Kidney capillary endothelial cell (primary cell): Measurements from ENCODE around the gene ARTN.

Source experiments
- DNase-seq: peaks from one replicate; pipeline ENCODE4 v3.0.0-alpha.2; 2018; ENCODE audit warnings: low spot score

Gene ARTN

GRCh38 chr1:43970911-43971310 lies 37.3 kb downstream of the ARTN start:
- no peak for DNase-seq

- no peak for DNase-seq
These were observed 37.9 kb downstream of the ARTN start for GRCh38 chr1:43971336-43971980.

GRCh38 chr1:43973981-43974442 lies 40.4 kb downstream of the ARTN start:
- DNase-seq: no peak

- DNase-seq: peak; percentile 85
These were observed 41.0 kb downstream of the ARTN start, which contains the start of gene ATP6V0B for GRCh38 chr1:43974443-43975248. TSS of gene ATP6V0B (plus strand) at chr1:43974960. CDS start at chr1:43975041, 81 bp downstream.

- DNase-seq: no peak
These were observed 41.8 kb downstream of the ARTN start for GRCh38 chr1:43975249-43975961.

GRCh38 chr1:43976045-43976444 lies 42.4 kb downstream of the ARTN start:
- no peak for DNase-seq

- no peak for DNase-seq
These were observed 43.3 kb downstream of the ARTN start for GRCh38 chr1:43976890-43977289.

GRCh38 chr1:43977376-43978263 lies 44.0 kb downstream of the ARTN start:
- no peak for DNase-seq

GRCh38 chr1:43978264-43978550 lies 44.6 kb downstream of the ARTN start:
- no peak for DNase-seq

- no peak for DNase-seq
These were observed 45.1 kb downstream of the ARTN start, which contains the start of gene B4GALT2 for GRCh38 chr1:43978551-43979260. TSS of gene B4GALT2 (plus strand) at chr1:43979210. CDS start at chr1:43981161, 1,951 bp downstream.

- no peak for DNase-seq
These were observed 45.6 kb downstream of the ARTN start for GRCh38 chr1:43979261-43979527.

- DNase-seq: no peak
These were observed 46.1 kb downstream of the ARTN start for GRCh38 chr1:43979528-43980254.

- no peak for DNase-seq
These were observed 46.9 kb downstream of the ARTN start for GRCh38 chr1:43980255-43981134.

- DNase-seq: no peak
These were observed 47.5 kb downstream of the ARTN start for GRCh38 chr1:43981135-43981491.

GRCh38 chr1:43981636-43982035 lies 48.0 kb downstream of the ARTN start:
- DNase-seq: no peak

- no peak for DNase-seq
These were observed 48.6 kb downstream of the ARTN start for GRCh38 chr1:43982241-43982640.

GRCh38 chr1:43982808-43983207 lies 49.2 kb downstream of the ARTN start:
- DNase-seq: no peak

GRCh38 chr1:43983253-43983899 lies 49.8 kb downstream of the ARTN start:
- DNase-seq: no peak

- no peak for DNase-seq
These were observed 51.3 kb downstream of the ARTN start for GRCh38 chr1:43984855-43985254.
